GM13977 (cell line): ENCODE data around the gene CGB7.
"Not testable (repeated sequence)": the region's sequence is repeated elsewhere in the genome, so short reads cannot be mapped to it uniquely, and the experiment has no call there.

Source experiments
- DNase-seq: peaks from one replicate; pipeline ENCODE4 v3.0.0; 2012; ENCODE audit warnings: low spot score
- in situ Hi-C: fragments of 300-500 bp; cut with MboI; formaldehyde crosslinking; loops from one replicate; pipeline ENCODE4 v1.12.0; 2022; ENCODE audit warnings: low sequenced_read_pairs, low pct_unique_long_range_greater_than_20kb, mixed read lengths, inconsistent platforms; ENCODE audit not compliant: unreplicated experiment
- TF ChIP-seq, protein P1 (sequence below): IDR thresholded peaks from 2 replicates; pipeline ENCODE4 v1.5.1; 2012; ENCODE audit warnings: mild to moderate bottlenecking, control low read depth; ENCODE audit not compliant: insufficient read depth; ENCODE audit errors: extremely low read depth, missing control alignments

The CGB7 gene

DNA sequence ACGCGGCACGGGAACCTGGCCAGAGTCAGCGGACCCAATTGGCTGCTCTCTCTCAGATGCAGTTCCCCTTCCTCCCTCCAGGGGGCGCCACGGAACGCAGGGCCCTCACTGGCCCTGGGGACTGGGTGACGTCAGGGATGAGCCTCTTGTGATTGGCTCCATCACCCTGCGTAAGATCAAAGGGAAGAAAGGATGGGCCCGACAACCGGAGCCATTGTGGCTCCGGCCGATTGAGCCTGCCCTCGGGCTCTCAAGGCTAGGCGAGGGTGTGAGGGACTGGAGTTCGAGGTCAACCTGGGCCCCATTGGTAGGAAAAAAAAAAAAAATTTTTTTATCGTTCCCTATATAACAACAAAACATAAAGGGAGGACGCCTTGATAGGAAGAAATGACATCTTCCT, 20.7 kb downstream of the CGB7 start, which contains the start of gene CGB1:
TSS of gene CGB1 (minus strand) at position 81 of the 400 bp plus-strand sequence. CDS start 184 bp downstream, outside the sequence.
- DNase-seq, in situ Hi-C loops: not testable (repeated sequence)
- TF ChIP-seq, protein P1, sequence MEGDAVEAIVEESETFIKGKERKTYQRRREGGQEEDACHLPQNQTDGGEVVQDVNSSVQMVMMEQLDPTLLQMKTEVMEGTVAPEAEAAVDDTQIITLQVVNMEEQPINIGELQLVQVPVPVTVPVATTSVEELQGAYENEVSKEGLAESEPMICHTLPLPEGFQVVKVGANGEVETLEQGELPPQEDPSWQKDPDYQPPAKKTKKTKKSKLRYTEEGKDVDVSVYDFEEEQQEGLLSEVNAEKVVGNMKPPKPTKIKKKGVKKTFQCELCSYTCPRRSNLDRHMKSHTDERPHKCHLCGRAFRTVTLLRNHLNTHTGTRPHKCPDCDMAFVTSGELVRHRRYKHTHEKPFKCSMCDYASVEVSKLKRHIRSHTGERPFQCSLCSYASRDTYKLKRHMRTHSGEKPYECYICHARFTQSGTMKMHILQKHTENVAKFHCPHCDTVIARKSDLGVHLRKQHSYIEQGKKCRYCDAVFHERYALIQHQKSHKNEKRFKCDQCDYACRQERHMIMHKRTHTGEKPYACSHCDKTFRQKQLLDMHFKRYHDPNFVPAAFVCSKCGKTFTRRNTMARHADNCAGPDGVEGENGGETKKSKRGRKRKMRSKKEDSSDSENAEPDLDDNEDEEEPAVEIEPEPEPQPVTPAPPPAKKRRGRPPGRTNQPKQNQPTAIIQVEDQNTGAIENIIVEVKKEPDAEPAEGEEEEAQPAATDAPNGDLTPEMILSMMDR, result peak; percentile 40

- peak; percentile 64 for DNase-seq
- TF ChIP-seq, protein P1, result peak; percentile 44
- in situ Hi-C loops, result not testable (repeated sequence)
Observed at GRCh38 chr19:49031642-49032301, 25.8 kb downstream of the CGB7 start, which contains the start of gene CGB2. TSS of gene CGB2 (plus strand) at chr19:49031890. CDS start at chr19:49032096, 206 bp downstream.

DNA sequence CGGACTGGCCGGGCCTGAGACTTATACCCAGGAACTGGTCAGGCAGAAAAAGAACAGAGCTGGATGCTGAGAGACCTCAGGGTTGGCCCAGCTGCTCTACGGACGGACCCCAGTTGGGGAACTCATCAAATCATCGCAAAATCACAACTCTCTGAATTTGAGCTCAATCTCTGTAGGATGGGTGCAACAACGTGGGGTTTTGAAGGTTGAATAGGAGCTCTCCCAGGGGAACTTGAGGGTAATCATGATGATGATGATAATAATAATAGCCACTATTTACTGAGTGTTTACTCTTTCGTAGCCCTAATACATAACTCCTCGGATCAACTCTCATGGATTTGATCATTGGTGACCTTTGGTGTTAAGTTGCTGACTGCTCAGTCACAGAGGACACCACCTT, 27.2 kb downstream of the CGB7 start:
- DNase-seq, in situ Hi-C loops: not testable (repeated sequence)

GRCh38 chr19:49029749-49030148, 27.8 kb downstream of the CGB7 start:
- not testable (repeated sequence) for DNase-seq

GRCh38 chr19:49028686-49029085, 28.9 kb downstream of the CGB7 start:
- DNase-seq, in situ Hi-C loops: not testable (repeated sequence)

More at GRCh38 chr19:49029749-49030148, 27.8 kb downstream of the CGB7 start:
- in situ Hi-C loops, result not testable (repeated sequence)

DNA sequence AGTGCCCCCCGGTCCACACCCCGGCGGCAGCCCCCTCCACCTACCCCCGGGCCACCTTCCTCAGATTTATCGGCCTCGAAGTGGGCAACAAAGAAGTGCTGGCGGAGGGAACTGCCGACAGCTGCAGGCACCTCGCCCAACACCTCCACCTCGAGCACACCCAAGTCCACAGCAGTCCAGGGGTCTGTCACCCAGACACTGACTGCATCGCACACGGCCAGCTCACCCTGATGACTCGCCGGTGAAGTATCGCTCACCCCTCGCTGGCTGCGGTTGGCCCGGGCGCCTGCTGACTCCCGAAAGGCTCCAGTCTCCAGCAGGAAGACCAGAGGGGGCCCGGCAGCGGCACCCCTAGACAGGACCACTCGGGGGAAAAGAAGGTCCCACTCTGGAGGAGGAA, 31.9 kb downstream of the CGB7 start:
- DNase-seq, in situ Hi-C loops: not testable (repeated sequence)

- in situ Hi-C loops, DNase-seq: not testable (repeated sequence)
Observed at GRCh38 chr19:49025088-49025487, 32.5 kb downstream of the CGB7 start.

DNA sequence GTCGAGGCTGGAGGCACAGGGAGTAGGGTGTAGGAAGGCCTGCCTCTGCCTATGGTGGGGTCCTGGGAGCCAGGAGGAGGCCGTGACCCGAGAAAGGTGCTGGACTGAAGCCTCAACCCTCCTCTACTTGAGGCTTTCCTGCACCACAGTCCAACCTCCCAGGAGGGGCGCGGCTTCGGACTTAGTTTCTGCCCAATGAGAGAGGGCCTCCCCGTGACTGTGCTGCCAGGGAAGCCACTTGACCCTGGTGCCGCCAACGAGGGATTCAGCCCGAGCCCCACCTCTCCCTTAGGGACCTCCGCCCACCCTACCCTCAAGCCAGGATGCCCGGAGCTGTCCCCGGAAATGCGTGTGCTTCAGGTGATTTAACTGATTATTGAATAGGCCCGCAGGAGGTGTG, 33.3 kb downstream of the CGB7 start, which contains the start of gene CGB3:
TSS of gene CGB3 (minus strand) at position 101 of the 400 bp plus-strand sequence. CDS start 362 bp downstream, outside the sequence.
- in situ Hi-C loops, result not testable (repeated sequence)

GRCh38 chr19:49022116-49022515, 35.4 kb downstream of the CGB7 start:
- in situ Hi-C loops, result no loop called here
- no peak for DNase-seq
- TF ChIP-seq, protein P1, result no peak

More for the DNA sequence above, 33.3 kb downstream of the CGB7 start, which contains the start of gene CGB3:
- DNase-seq, result not testable (repeated sequence)
